PC-3 (cell line): Measurements from ENCODE around the gene CA5A.

Experiments
- EZH2 ChIP-seq: fragments of 300-600 bp; sonication (generic); IDR thresholded peaks from one replicate; pipeline ENCODE4 v1.6.1; 2017; ENCODE audit warnings: antibody characterized with exemption, mild to moderate bottlenecking, low read length; ENCODE audit not compliant: unreplicated experiment
- EZH2phosphoT487 ChIP-seq: fragments of 300-600 bp; sonication (generic); IDR thresholded peaks from 2 replicates; pipeline ENCODE4 v1.6.1; 2018; ENCODE audit warnings: mild to moderate bottlenecking, antibody characterized with exemption, low read length, borderline replicate concordance
- TF ChIP-seq, protein P1 (sequence below): fragments of 300-600 bp; sonication (generic); conservative IDR thresholded peaks from 2 replicates; pipeline ENCODE4 v1.5.1; 2017; ENCODE audit warnings: antibody characterized with exemption, low read depth, mild to moderate bottlenecking, low read length

DNA sequence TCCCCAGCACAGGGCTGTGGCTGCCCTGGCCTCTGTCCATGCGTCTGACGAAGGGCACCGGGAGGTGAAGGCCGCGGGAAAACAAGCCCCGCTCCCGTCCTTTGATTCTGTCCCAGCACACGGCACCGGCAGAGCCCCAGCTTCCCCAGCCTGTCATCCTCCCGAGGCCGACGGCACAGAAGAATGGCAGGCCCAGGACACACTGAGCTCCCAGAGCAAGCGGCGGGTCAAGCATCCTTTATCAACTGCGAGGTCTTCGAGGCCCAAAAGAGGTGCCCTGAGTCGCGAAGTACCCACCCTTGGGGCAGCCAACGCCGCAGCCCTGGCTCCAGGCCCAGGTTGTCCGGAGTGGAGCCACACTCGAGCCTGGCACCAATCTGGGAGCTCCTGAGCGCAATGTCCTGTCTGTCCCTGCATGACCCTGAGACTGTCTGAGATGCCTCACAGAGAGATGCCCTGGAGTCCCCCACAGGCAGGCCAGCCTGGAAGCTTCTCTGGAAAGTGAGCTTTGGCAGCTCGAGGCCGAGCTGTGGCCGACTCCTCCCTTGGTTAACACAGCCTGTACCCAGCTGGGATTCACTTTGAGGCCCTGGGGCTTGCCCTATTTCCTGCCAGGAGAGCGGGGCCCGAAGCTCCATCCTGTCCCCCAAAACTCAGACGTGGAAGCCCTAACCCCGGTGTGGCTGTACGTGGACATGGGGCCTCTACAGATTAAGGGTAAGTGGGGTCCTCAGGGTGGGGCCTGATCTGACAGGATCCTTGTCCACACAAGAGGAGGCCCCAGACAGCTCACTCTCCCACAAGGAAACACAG is 90.3 kb downstream of the CA5A start:
- TF ChIP-seq EZH2 (no peak), EZH2phosphoT487 (no peak)
- TF ChIP-seq, protein P1, sequence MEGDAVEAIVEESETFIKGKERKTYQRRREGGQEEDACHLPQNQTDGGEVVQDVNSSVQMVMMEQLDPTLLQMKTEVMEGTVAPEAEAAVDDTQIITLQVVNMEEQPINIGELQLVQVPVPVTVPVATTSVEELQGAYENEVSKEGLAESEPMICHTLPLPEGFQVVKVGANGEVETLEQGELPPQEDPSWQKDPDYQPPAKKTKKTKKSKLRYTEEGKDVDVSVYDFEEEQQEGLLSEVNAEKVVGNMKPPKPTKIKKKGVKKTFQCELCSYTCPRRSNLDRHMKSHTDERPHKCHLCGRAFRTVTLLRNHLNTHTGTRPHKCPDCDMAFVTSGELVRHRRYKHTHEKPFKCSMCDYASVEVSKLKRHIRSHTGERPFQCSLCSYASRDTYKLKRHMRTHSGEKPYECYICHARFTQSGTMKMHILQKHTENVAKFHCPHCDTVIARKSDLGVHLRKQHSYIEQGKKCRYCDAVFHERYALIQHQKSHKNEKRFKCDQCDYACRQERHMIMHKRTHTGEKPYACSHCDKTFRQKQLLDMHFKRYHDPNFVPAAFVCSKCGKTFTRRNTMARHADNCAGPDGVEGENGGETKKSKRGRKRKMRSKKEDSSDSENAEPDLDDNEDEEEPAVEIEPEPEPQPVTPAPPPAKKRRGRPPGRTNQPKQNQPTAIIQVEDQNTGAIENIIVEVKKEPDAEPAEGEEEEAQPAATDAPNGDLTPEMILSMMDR: no peak
